ENCODE data around the gene ZCCHC14. TPM values are rescaled to one million over a fixed set of nuclear protein-coding genes. Genes with fewer than 3 reads are reported as not detected.
A peak's percentile ranks its signal among the peaks of the same experiment; 100 is the strongest.

ZCCHC14 gene
- total and polyA plus RNA-seq, 2 of the 13 experiments (the other 11 are each of a cell fraction or from before 2014, with no cell fraction given) = 12.4 to 12.5 TPM

GRCh38 chr16:87472142-87472778 lies 20.6 kb downstream of the ZCCHC14 start:
- Histone ChIP-seq H3K9ac (ENCODE audit: insufficient read depth, low read depth, low read length) (no peak overlapping the region), H3K4me2 (ENCODE audit: low read depth, low read length) (peak overlapping the region; percentile 71), H3K4me1 (ENCODE audit: insufficient read depth, low read length) (peaks cover 83% of the 10 kb centered on the region), H2AFZ (ENCODE audit: low read length) (no peak overlapping the region), H3K27ac (ENCODE audit: extremely low read length, insufficient read depth, low read length) (peak overlapping the region; percentile 60), H3K27me3 (ENCODE audit: control insufficient read depth in 1 of 2, insufficient read depth in 2 of 2, low read length in 2 of 2) (no peaks in the 10 kb centered on the region), H3K36me3 (replicated peaks in 1 of 2; ENCODE audit: control insufficient read depth in 1 of 2, insufficient read depth in 2 of 2, low read length in 2 of 2) (peaks cover 5 to 17% of the 10 kb centered on the region in 2 experiments; a peak in 3 of 5 replicates), H3K4me3 (replicated peaks in 1 of 3; ENCODE audit: insufficient read depth in 1 of 3, low read depth in 2 of 3, low read length in 3 of 3) (peak overlapping the region in 2 of 3 experiments; percentile 8 to 36; a peak in 4 of 6 replicates), H3K79me2 (ENCODE audit: insufficient read depth, low read length) (peaks cover 95% of the 10 kb centered on the region), H3K9me3 (ENCODE audit: low read length) (no peaks in the 10 kb centered on the region), H4K20me1 (ENCODE audit: insufficient read depth, low read length) (peaks cover 50% of the 10 kb centered on the region)
- BruUV-seq (replicated peaks) = no TSS peak
- WGBS (ENCODE audit: low lambda C conversion rate) = 87% methylated on average over 21 of the region's 22 CpGs
- DNase-seq (ENCODE audit: low spot score) (no peak), FAIRE-seq (no peak), ATAC-seq (peak; percentile 22)
- intact Hi-C loops (cut with micrococcal nuclease; ENCODE audit: unreplicated experiment) (no loop called here), in situ Hi-C loops (cut with HindIII; ENCODE audit: extremely low pct_ligation_motif_present, low pct_unique_long_range_greater_than_20kb) (no loop called here)
- ChIA-PET POLR2A (interaction anchor here (0.6 kb wide), 1 partner anchor 122 kb away, joined by 3 read pairs; no protein-coding TSS in a partner anchor), CTCF (ENCODE audit: low intra/inter-chr PET ratio, low total read pairs) (no interaction called here)
- no peak for TF ChIP-seq ZBTB26 (CRISPR knock-in tag; IDR thresholded peaks at IDR 0.05; ENCODE audit: borderline replicate concordance)
- TF ChIP-seq FOXO4 (CRISPR knock-in tag; conservative IDR thresholded peaks at IDR 0.05) = no peak
- TF ChIP-seq TOE1 (CRISPR knock-in tag; IDR thresholded peaks at IDR 0.05) = no peak
- peak; percentile 38; the same call in 1 of the 2 replicates for TF ChIP-seq ZNF687 (CRISPR knock-in tag; IDR thresholded peaks at IDR 0.05)
- TF ChIP-seq HNF4G (IDR thresholded peaks at IDR 0.05; ENCODE audit: borderline replicate concordance, low read depth, low read length) = no peak
- 0 out of 2 replicates have a peak, but pooled peaks have one; percentile 54 for TF ChIP-seq HNF4G (CRISPR knock-in tag; IDR thresholded peaks at IDR 0.05; ENCODE audit: borderline replicate concordance, low read depth)
- no peak for TF ChIP-seq MXI1 (IDR thresholded peaks at IDR 0.05; ENCODE audit: borderline replicate concordance, low read depth, low read length)
- TF ChIP-seq HOXA5 (CRISPR knock-in tag; IDR thresholded peaks at IDR 0.05) = no peak
- TF ChIP-seq TEAD3 (CRISPR knock-in tag; optimal IDR thresholded peaks at IDR 0.05; ENCODE audit: borderline replicate concordance) = no peak
- TF ChIP-seq ZFX (CRISPR knock-in tag; IDR thresholded peaks at IDR 0.05; ENCODE audit: low read depth) = 0 out of 2 replicates have a peak, but pooled peaks have one; percentile 6
- TF ChIP-seq U2AF2 (IDR thresholded peaks at IDR 0.05; ENCODE audit: low read depth, low read length) = no peak
- TF ChIP-seq ZNF10 (CRISPR knock-in tag; IDR thresholded peaks at IDR 0.05; ENCODE audit: borderline replicate concordance, low read depth) = no peak
- peak; percentile 42; the same call in 1 of the 2 replicates for TF ChIP-seq ZNF768 (CRISPR knock-in tag; IDR thresholded peaks at IDR 0.05)
- no peak for TF ChIP-seq ZNF841 (CRISPR knock-in tag; IDR thresholded peaks at IDR 0.05; ENCODE audit: borderline replicate concordance)
- TF ChIP-seq KLF12 (CRISPR knock-in tag; IDR thresholded peaks at IDR 0.05; ENCODE audit: borderline replicate concordance) = no peak
- 0 out of 2 replicates have a peak, but pooled peaks have one; percentile 29 for TF ChIP-seq BRD4 (CRISPR knock-in tag; IDR thresholded peaks at IDR 0.05)

All from HepG2 (cell line).